ENCODE data around the gene CDH23.

DNA sequence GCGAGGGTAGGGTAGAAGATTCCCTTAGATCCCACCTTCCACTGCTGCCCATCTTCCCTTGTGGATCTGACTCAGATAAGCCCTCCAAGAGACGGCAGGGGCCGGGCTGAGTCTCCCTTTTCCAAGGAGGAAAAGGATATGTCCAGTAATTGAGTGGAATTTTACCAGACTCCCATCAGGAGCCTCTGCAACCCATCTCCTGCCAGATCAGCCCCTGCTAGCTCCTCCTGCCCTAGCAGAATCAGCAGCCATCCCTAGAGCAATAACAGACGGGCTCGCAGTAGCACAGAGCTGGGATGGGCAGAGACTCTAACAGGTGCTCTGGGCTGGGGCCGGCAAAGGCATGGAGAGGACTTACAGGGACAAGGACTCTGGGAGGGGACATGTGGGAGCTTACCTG is 249.3 kb downstream of the CDH23 start:
- TF ChIP-seq, protein P1, sequence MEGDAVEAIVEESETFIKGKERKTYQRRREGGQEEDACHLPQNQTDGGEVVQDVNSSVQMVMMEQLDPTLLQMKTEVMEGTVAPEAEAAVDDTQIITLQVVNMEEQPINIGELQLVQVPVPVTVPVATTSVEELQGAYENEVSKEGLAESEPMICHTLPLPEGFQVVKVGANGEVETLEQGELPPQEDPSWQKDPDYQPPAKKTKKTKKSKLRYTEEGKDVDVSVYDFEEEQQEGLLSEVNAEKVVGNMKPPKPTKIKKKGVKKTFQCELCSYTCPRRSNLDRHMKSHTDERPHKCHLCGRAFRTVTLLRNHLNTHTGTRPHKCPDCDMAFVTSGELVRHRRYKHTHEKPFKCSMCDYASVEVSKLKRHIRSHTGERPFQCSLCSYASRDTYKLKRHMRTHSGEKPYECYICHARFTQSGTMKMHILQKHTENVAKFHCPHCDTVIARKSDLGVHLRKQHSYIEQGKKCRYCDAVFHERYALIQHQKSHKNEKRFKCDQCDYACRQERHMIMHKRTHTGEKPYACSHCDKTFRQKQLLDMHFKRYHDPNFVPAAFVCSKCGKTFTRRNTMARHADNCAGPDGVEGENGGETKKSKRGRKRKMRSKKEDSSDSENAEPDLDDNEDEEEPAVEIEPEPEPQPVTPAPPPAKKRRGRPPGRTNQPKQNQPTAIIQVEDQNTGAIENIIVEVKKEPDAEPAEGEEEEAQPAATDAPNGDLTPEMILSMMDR (IDR thresholded peaks at IDR 0.05; ENCODE audit: poor library complexity, severe bottlenecking), result no peak
- TF ChIP-seq POLR2AphosphoS5 (IDR thresholded peaks at IDR 0.05), result no peak
- TF ChIP-seq REST (IDR thresholded peaks at IDR 0.05; ENCODE audit: borderline replicate concordance), result no peak
- TF ChIP-seq EZH2 (IDR thresholded peaks at IDR 0.05; ENCODE audit: borderline replicate concordance, insufficient read depth, low read length, poor library complexity, severe bottlenecking), result no peak
- no peak for TF ChIP-seq TAF1 (IDR thresholded peaks at IDR 0.05; ENCODE audit: low read depth)
- no peak for TF ChIP-seq RAD21 (conservative IDR thresholded peaks at IDR 0.05)
- no peak for TF ChIP-seq EP300 (conservative IDR thresholded peaks at IDR 0.05; ENCODE audit: poor library complexity, severe bottlenecking)
- TF ChIP-seq SMC3 (conservative IDR thresholded peaks at IDR 0.05; ENCODE audit: poor library complexity), result no peak

Data from neural cell (in vitro differentiated cells).